Fibroblast of lung (primary cell): ENCODE measurements around the gene PRPS2.

Source experiments
- CTCF ChIP-seq, 2 donors: IDR thresholded peaks in 1 of 2; conservative IDR thresholded peaks in 1 of 2; 1 replicate in 1 of 2; 2 replicates in 1 of 2; pipeline ENCODE4 v1.5.1; 2011 to 2012; ENCODE audit warnings: low read length in 2 of 2, control low read depth in 1 of 2, inconsistent platforms in 1 of 2, low read depth in 1 of 2, mild to moderate bottlenecking in 1 of 2
- EZH2 ChIP-seq: IDR thresholded peaks from 2 replicates; pipeline ENCODE4 v1.5.1; 2012; ENCODE audit warnings: low read length, control low read depth, mild to moderate bottlenecking; ENCODE audit errors: missing control alignments

- TF ChIP-seq EZH2, result no peak
- no peak for TF ChIP-seq CTCF (conservative IDR thresholded peaks at IDR 0.05 in 1 of 2, IDR thresholded peaks at IDR 0.05 in 1 of 2; ENCODE audit: low read depth in 1 of 2, low read length in 2 of 2)
Measured at GRCh38 chrX:12819222-12819621, 28.0 kb downstream of the PRPS2 start.
